HuH-7.5 (cell line): Measurements from ENCODE around the gene ANKS1B.
"Not testable (repeated sequence)": the region's sequence is repeated elsewhere in the genome, so short reads cannot be mapped to it uniquely, and the experiment has no call there.

ENCODE experiments used
- DNase-seq: peaks from one replicate; pipeline ENCODE4 v3.0.0; 2011; ENCODE audit warnings: low spot score

Gene ANKS1B

DNA sequence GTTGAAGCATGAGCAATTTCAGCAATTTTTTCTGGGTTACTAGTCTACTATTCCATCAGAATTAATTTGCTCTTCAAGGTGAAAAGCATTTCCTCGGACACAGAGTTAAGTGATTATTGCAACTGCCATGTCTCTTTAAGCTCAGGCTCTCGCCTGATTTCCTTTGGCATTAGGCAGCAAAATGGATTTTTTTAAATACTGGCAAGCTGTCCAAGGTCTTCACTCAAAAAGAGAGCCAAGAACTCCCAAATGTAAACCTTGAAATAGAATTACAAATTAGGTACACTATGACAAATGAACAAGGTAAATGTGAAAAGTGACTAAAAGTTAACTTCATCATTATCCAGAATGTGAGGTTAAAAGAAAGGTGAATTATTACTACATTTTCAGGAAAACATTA, 225.3 kb downstream of the ANKS1B start:
- DNase-seq, result no peak

DNA sequence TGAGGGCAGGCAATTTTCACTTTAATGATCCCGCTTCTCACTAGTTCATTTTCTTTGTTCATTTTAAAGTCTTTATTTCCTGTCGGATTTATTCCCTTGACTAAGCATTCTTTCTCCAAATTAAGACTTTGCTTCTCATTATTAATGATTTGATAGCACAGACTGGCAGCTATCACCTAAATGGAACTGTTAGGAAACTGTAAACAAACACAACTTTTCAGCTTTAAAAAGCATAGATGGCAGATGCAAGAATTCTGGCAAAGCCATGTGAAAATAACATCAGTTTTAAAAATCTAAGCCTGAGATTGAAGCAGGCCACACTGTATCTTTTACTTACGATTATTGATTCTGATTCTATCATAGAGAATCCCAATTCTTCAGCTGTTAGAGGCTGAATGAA, 225.7 kb downstream of the ANKS1B start:
- no peak for DNase-seq

DNA sequence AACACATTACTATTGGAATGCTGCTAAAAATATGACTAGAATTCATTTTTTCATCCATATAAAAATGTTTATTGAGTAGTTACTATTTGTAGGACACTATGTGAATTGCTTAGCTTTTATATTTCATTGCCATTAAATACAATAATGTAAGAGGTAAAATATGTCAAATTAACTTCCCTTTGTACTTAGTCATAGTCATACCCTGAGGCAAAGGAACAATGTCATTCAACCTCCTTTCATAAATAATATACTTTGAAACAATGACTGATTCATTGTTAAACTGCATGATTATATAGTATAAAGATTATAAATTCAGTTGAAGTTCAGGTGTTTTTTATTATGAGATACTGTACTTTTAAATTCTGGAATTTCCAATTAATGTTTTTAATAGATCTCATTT, 232.0 kb downstream of the ANKS1B start:
- no peak for DNase-seq

DNA sequence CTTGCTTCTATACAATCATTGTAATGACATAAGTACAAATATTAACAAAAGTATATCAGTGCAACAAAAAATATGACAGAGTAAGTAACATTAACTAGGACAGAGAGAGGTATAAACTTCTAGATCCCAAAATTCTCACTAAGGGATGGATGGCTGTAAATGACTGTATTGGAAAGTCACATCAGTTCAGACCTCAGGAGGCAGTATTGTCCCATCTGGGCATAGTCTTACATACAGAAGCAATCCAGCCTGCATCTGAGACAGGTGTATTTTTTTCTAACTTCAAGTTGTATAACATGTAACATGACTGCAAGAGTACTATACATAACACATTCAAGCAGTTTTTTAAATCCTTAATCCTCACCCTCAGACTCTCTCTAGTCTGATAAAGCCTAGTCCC, 238.2 kb downstream of the ANKS1B start:
- peak; percentile 6 for DNase-seq

DNA sequence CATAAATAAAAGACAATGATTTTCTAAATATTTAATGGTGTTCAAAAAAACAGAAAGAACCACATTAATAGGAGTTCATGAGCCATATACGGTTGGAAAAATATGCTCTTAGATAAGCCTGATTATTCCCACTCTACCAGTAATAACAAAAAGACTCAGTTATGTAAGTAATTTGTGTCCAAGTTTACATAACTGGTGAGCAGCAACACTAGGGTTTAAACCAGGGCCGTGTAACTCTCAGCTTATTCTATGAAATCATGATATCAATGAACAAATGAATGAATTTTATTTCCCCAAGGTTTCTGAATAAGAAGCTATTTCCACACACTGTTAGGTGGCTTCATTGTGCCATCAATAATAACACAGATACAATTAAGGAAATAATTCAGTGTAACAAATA, 238.8 kb downstream of the ANKS1B start:
- DNase-seq, result no peak

DNA sequence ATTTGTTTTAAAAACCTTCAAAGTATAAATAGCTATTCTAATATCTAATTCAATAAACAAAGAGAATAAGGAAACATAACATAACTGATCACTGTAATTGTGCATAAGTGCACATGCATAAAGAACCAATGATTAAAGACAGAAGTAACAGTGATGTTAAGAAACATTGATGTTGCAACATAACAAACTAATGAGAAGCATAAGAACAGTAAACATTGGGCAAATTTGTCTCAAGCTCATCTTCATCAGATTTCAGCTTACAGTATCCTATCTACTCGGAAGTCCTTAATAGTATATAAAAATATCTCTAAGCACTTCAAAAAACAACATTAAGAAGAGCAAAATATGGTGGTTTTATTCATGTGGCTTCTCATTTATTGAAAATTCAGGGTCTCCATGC, 239.6 kb downstream of the ANKS1B start:
- DNase-seq, result no peak

DNA sequence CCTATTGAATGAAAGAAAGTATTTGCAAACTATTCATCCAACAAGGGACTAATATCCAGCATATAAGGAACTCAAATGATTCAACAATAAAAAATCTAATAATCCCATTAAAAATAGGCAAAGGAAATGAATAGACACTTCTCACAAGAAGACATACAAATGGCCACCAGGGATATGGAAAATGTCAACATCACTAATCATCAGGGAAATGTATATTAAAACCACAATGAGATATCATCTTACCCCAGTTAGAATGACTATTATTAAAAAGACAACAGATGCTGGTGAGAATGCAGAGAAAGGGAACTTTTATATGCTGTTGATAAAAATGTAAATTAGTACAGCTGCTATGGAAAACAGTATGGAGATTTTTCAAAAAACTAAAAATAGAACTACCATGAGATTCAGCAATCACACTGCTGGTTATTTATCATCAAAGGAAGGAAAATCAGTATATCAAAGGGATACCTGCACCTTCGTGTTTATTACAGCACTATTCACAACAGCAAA, 247.9 kb downstream of the ANKS1B start:
- no peak for DNase-seq

DNA sequence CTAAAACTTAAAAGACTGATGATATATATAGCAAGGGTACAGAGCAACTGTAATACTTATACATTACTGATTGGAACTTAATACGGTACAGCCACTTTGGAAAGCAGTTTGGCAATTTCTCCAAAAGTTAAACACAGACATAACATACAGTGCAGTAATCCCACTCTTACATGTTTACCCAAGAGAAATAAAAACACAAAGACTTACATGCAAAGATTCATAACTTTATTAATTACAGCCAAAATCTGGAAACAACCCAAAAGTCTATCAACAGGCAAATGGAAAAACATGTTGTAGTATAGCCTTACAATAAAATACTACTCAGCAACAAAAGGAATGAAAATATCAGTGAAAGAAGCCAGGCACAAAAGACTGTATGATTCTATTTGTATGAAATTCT, 252.6 kb downstream of the ANKS1B start:
- no peak for DNase-seq

DNA sequence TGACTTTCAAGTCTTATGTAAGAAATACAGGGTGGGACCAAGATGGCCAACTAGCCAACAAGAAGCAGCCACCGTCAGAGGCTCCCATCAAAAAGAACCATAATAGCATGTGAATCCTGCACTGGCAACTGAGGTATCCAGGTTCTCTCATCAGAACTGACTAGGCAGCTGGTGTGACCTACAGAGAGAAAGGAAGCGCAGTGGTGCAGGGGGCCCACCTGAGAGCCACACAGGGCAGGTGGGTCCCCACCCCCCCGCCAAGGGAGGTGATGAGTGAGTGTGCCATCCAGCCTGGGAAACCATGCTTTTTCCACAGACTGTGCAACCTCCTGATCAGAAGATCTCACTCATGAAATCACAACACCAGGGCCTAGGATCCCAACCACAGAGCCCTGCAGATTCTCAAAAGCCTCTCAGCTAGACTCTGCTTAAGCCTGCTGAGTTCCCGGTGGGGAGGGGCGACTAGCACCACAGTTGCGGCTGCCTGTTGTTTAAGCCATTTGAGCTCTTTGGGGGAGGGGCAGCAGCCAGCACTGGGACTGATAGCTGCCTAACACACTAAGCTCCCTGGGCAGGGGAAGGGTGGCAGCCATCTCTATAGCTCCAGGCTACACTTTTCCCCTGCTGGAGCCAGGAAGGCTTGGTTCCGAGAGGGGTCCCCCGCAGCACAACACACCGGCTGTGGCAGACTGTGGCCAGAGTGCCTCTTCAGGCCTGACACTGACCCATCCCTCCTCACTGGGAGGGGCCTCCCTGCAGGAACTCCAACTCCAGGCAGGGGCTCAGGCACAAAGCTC, 261.8 kb downstream of the ANKS1B start:
- DNase-seq, result no peak

DNA sequence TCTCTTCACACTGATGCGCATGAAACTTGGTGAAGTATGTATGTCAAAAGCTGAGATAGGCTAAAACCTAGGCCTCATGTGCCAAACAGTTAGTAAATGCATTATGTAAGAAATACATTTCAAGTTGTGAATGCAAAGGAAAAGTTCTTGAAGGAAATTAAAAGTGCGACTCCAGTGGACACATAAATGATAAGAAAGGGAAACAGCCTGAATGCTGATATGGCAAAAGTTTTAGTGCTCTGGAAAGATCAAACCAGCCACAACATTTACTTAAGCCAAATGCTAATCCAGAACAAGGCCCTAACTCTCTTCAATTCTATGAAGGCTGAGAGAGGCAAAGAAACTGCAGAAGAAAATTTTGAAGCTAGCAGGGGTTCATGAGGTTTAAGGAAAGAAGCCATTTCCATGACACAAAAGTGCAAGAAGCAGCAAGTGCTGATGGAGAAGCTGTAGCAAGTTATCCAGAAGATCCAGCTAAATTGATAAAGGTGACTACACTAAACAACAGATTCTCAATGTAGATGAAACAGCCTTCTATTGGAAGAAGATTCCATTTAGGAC, 262.9 kb downstream of the ANKS1B start:
- no peak for DNase-seq

DNA sequence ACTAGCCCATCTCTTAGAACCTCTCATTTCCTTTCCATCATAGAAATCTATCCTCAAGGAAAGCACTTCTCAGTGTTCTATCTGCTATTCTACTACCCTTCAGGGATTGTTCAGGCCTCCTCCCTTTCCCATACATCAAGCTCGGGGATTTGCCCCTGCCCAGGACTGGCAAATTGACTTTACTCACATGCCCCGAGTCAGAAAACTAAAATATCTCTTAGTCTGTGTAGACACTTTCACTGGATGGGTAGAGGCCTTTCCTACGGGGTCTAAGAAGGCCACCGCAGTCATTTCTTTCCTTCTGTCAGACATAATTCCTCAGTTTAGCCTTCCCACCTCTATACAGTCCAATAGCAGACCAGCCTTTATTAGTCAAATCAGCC, 264.7 kb downstream of the ANKS1B start:
- DNase-seq, result not testable (repeated sequence)

DNA sequence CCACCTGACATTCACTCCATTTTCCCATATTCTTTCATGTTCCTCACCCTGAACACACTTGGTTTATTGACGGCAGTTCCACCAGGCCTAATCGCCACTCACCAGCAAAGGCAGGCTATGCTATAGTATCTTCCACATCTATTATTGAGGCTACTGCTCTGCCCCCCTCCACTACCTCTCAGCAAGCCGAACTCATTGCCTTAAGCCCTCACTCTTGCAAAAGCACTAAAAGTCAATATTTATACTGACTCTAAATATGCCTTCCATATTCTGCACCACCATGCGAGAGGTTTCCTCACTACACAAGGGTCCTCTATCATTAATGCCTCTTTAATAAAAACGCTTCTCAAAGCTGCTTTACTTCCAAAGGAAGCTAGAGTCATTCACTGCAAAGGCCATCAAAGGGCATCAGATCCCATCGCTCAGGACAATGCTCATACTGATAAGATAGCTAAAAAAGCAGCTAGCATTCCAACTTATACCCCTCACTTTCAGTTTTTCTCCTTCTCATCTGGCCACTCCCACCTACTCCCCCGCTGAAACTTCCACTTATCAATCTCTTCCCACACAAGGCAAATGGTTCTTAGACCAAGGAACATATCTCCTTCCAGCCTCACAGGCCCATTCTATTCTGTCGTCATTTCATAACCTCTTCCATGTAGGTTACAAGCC, 265.2 kb downstream of the ANKS1B start:
- DNase-seq, result not testable (repeated sequence)

DNA sequence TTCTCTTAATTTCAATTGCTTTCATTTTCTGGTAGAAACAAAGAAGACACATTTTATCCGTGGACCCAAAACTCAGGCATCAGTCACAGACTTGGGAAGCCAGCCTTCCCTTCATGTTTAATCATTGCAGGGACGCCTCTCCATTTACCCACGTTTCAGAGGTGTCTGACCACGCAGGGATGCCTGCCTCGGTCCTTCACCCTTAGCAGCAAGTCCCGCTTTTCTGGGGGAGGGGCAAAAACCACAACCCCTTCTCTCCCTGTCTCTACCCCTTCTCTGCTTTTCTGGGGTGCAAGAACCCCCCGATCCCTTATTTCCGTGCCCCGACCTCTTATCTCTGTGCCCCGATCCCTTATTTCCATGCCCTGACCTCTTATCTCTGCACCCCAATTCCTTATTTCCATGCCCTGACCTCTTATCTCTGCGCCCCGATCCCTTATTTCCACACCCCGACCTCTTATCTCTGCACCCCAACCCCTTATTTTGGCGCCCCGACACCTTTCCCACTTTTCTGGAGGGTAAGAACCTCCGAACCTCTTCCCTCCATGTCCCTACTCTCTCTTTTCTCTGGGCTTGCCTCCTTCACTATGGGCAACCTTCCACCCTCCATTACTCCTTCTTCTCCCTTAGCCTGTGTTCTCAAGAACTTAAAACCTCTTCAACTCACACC, 268.8 kb downstream of the ANKS1B start:
- not testable (repeated sequence) for DNase-seq

DNA sequence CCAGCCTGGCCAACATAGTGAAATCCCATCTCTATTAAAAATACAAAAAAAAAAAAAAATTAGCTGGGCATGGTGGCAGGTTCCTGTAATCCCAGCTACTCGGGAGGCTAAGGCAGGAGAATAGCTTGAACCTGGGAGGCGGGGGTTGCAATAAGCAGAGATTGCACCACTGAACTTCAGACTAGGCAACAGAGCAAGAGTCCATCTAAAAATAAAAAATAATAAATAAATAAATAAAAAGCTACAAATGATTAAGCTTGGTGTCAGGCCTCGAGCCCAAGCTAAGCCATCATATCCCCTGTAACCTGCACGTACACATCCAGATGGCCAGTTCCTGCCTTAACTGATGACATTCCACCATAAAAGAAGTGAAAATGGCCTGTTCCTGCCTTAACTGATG, 269.8 kb downstream of the ANKS1B start:
- not testable (repeated sequence) for DNase-seq

DNA sequence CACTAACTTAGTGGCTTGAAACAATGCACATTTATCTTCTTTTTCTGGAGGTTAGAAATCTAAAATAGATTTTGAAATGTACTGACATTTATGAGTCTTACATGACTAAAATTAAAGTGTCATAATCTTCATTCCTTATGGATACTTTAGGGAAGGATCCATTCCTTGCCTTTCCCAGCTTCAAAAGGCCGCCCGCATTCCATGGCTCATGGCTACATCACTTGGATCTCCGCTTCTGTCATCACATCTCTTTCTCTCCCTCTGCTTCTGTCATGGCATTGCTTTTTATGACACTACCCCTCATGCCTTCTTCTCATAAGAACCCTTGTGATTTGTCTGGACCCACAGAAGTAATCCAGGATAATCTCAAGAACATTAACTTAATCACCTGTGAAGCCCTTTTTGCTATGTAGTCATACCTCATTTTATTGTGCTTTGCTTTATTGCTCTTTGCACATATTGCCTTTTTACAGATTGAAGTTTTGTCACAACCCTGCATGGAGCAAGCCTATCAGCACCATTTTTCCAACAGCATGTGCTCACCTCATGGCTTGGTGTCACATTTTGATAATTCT, 270.7 kb downstream of the ANKS1B start:
- no peak for DNase-seq

DNA sequence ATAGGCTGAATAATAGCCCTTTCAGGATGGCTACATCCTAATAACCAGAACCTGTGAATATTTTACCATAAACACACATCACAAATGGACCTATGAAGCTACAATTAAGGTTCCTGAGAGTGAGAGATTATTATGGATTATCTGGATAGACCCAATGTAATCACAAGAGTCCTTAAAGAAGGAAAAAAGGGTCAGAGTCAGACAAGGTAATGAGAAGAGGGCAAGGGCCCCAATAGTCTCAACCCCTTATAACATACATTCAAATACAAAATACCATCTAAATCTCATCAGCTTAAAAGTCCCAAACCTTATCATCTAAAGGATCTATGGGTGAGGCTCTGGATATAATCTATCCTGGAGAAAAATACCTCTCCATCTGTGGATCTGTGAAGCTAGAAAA, 272.5 kb downstream of the ANKS1B start:
- DNase-seq, result no peak

DNA sequence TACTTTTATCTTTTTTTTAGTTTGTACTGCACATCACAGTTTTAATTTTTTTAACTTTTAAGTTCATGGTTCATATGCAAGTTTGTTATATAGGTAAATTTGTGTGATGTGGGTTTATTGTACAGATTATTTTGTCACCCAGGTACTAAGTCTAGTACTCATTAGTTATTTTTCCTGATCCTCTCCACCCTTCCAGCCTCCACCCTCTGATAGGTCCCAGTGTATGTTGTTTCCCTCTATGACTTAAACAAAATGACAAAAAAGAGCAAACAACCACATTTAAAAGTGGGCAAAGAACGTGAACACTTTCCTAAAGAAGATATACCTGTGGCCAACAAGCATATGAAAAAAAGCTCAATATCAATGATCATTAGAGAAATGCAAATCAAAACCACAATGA, 273.5 kb downstream of the ANKS1B start:
- no peak for DNase-seq

DNA sequence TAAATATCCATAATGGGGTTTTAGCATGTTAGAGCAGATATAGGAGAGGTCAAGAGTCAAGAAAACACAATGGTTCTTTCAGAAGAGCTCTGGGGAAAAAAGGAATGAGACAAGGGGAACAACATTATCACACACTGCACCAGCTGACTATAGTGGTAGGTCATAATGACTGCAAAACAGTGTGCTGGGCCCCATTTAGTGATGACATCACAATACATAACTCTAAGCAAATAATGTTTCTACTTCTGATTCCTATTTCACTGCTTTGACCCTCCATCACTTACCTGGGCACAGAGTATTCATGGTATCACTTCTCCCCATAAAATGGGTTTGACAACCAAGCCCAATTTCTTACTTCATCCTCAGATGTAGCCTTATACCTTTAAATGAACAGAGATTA, 275.1 kb downstream of the ANKS1B start:
- DNase-seq, result no peak

DNA sequence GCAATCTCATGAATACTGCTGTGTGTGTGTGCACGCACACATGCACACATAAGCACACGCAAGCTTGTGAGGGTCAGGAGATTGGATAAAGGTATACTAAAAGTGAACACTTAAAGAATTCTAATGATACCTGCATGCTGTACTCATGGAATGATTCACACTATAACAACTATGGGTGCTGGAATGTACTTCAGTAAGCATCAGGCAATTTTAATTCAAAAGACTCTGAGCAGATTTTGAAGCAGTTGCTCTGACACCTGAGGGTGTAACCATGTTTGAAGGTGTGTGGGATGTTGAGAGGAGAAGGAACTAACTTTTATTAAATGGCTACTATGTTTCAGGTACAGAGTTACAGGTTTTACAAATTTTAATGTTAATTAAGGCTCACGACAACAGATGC, 275.6 kb downstream of the ANKS1B start:
- no peak for DNase-seq

DNA sequence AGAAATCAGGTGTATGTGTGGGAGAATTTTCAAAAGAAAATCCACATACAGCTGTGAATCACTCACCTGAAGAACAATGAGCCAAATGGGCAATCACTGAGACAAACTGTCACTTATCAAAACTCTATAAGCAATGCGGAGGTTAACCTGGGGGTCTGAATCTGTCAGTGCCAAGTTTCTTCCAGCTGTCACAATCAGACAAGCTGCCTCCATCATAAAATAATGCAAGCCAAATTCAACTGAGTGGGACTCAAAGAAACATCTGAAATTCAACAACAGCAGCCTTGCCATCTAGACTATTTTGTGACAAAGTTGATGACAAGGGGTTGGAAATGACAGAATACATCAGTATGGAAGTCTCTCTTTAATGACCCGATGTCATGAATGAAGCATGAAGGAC, 276.9 kb downstream of the ANKS1B start:
- DNase-seq, result no peak

DNA sequence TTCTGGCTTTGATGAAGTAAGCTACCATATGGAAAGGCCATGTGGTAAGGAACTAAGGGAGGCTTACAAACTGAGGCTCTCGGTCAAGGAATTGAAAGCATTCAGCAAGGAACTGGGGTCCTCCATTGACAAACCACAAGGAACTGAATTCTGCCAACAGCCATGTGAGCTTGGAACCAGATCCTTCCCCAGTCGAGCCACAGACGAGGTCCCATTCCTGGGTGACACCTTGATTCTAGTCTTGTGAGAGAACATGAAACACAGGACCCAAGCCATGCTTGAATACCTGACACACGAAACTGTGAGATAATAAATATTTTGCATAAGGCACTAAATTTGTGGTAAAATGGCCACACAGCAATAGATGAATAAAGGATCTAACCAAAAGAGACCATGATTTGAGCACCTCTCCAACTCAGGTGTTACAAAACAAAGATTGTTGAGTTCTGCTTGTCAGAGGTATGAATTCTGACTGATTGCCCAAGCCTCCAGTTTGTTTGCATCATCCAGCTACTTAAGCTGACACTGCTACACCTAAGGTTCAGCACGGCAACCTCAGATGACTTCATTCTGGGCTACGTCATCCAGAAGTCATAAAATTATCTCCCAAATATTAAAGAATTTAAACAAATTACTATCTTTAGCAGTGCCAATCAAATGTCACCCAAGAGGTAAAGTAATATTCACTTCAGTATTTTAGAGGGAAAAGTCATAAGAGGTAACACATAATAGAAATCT, 277.8 kb downstream of the ANKS1B start:
- DNase-seq, result peak; percentile 20

DNA sequence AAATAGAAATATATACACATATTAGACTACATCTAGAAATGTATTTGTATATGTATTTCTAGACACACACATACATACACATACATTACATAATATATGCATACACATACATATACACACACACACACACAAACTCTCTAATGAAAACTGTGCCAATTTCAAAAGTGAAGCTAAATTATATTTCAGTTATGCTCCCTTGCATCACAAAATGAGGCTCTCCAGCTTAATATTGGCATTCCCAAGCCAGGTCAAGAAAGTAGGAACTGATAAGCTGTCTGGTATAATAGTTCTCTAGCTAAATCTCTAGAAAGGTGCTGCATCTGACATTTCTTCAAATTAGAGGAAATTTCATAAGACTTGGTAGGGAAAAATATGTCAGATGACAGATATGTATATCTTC, 280.3 kb downstream of the ANKS1B start:
- no peak for DNase-seq
